OCI-LY7 (cell line): ENCODE measurements around the gene IMMP2L. TPM values are rescaled to one million over a fixed set of nuclear protein-coding genes. Genes with fewer than 3 reads are reported as not detected.

Experiments
- BruUV-seq: library from RNA; stranded (reverse); fragments of 400-500 nt; replicated peaks from 2 replicates; lab custom pipeline; 2021; lab: Mats Ljungman, UMichigan
- CTCF ChIA-PET: fragments of 300-600 bp; sonication (Branson Sonifier 250); formaldehyde crosslinking; loops from one replicate; lab custom pipeline; 2022; ENCODE audit warnings: antibody characterized with exemption; ENCODE audit not compliant: unreplicated experiment; lab: Charles Lee
- POLR2A ChIA-PET: fragments of 300-600 bp; sonication (Branson Sonifier 250); formaldehyde crosslinking; loops from one replicate; lab custom pipeline; 2022; ENCODE audit warnings: antibody characterized with exemption; lab: Charles Lee
- DNase-seq: peaks from one replicate; pipeline ENCODE4 v3.0.0-alpha.2; 2015; ENCODE audit warnings: low spot score
- H2AFZ ChIP-seq: fragments of 200-600 bp; sonication (generic), shearing (Covaris generic); 2 replicates; pipeline ENCODE4 v1.6.1; 2014; ENCODE audit warnings: mild to moderate bottlenecking, antibody characterized with exemption, low read length, moderate library complexity
- H3K27ac ChIP-seq: fragments of 200-600 bp; sonication (generic); 2 replicates; pipeline ENCODE4 v1.5.1; 2014; ENCODE audit warnings: mixed run types, low read depth, mild to moderate bottlenecking, moderate library complexity, low read length, inconsistent platforms; ENCODE audit not compliant: poor library complexity, severe bottlenecking
- H3K36me3 ChIP-seq: fragments of 200-600 bp; sonication (generic); 2 replicates; pipeline ENCODE4 v1.6.1; 2014; ENCODE audit warnings: mild to moderate bottlenecking, antibody characterized with exemption, low read length, moderate library complexity, mixed read lengths; ENCODE audit not compliant: insufficient read depth
- H3K4me1 ChIP-seq: fragments of 200-600 bp; sonication (generic); 2 replicates; pipeline ENCODE4 v1.5.1; 2014; ENCODE audit warnings: mild to moderate bottlenecking, low read length; ENCODE audit not compliant: insufficient read depth, poor library complexity, severe bottlenecking
- H3K4me2 ChIP-seq: fragments of 200-600 bp; sonication (generic); 2 replicates; pipeline ENCODE4 v1.6.1; 2014; ENCODE audit warnings: mild to moderate bottlenecking, low read length
- H3K4me3 ChIP-seq: fragments of 200-600 bp; sonication (generic); 2 replicates; pipeline ENCODE4 v1.5.1; 2014; ENCODE audit warnings: mild to moderate bottlenecking, low read depth, low read length; ENCODE audit not compliant: poor library complexity, severe bottlenecking
- H3K79me2 ChIP-seq: fragments of 200-600 bp; sonication (generic); 2 replicates; pipeline ENCODE4 v1.6.1; 2016; ENCODE audit warnings: low read depth, mild to moderate bottlenecking, low read length, moderate library complexity, mixed read lengths; ENCODE audit not compliant: insufficient read depth
- H3K9me2 ChIP-seq: fragments of 200-600 bp; sonication (generic); 2 replicates; pipeline ENCODE4 v1.6.1; 2016; ENCODE audit warnings: mild to moderate bottlenecking, low read length, mixed read lengths; ENCODE audit not compliant: insufficient read depth
- H3K9me3 ChIP-seq: fragments of 200-600 bp; sonication (generic); 2 replicates; pipeline ENCODE4 v1.6.1; 2014; ENCODE audit warnings: mild to moderate bottlenecking, mixed run types, low read length, mixed read lengths
- H4K20me1 ChIP-seq: fragments of 200-600 bp; sonication (generic); 2 replicates; pipeline ENCODE4 v1.6.1; 2014; ENCODE audit warnings: mild to moderate bottlenecking, antibody characterized with exemption, low read length, moderate library complexity, mixed read lengths; ENCODE audit not compliant: insufficient read depth
- CTCF ChIP-seq: fragments of 200-600 bp; sonication (generic); conservative IDR thresholded peaks from 2 replicates; pipeline ENCODE4 v1.5.1; 2014; ENCODE audit warnings: mild to moderate bottlenecking, antibody characterized with exemption, low read length, moderate library complexity, mixed read lengths
- EZH2phosphoT487 ChIP-seq: fragments of 200-600 bp; sonication (generic); IDR thresholded peaks from 2 replicates; pipeline ENCODE4 v1.6.1; 2018; ENCODE audit warnings: low read depth, borderline replicate concordance, mild to moderate bottlenecking, mixed run types, antibody characterized with exemption, low read length, moderate library complexity, mixed read lengths
- intact Hi-C: fragments of 100-400 bp; cut with micrococcal nuclease; formaldehyde crosslinking; loops from one replicate; pipeline ENCODE4 v1.10.0; 2022; ENCODE audit not compliant: unreplicated experiment
- total RNA-seq, 2 experiments: library from RNA; depleted of rRNA in 1 of 2; stranded (reverse); fragments of >200 nt in 1 of 2; shearing (Covaris generic) in 1 of 2; gene quantifications; 2 replicates each; pipeline ENCODE4 v1.2.3, GENCODE V29; 2014 to 2022

The IMMP2L gene
- total RNA-seq, 2 experiments from 2014 or later = 8.0 to 25.4 TPM

- CTCF ChIA-PET = no interaction called here
- Histone ChIP-seq H2AFZ (no peak overlapping the region), H3K4me2 (no peak overlapping the region), H4K20me1 (no peaks in the 10 kb centered on the region), H3K4me1 (no peaks in the 10 kb centered on the region), H3K79me2 (no peaks in the 10 kb centered on the region), H3K36me3 (no peaks in the 10 kb centered on the region), H3K27ac (no peak overlapping the region), H3K9me2 (no peaks in the 10 kb centered on the region; the same call in 1 of the 2 replicates), H3K9me3 (no peaks in the 10 kb centered on the region), H3K4me3 (no peak overlapping the region)
- no TSS peak for BruUV-seq
- POLR2A ChIA-PET = interaction anchor here (1.2 kb wide), 1 partner anchor 9 kb away, joined by 4 read pairs; no protein-coding TSS in a partner anchor
- TF ChIP-seq EZH2phosphoT487 (no peak), CTCF (no peak)
- DNase-seq = no peak
- intact Hi-C loops = no loop called here
Observed at GRCh38 chr7:110977127-110977737, 585.1 kb downstream of the IMMP2L start.

GRCh38 chr7:110975486-110975885 is 586.8 kb downstream of the IMMP2L start:
- no peak for DNase-seq
- ChIA-PET CTCF (no interaction called here), POLR2A (interaction anchor here (0.7 kb wide), 1 partner anchor 27 kb away, joined by 3 read pairs; no protein-coding TSS in a partner anchor)
- H3K9me3 ChIP-seq = no peaks in the 10 kb centered on the region
- H3K4me1 ChIP-seq = no peaks in the 10 kb centered on the region
- TF ChIP-seq CTCF (no peak), EZH2phosphoT487 (no peak)
- H4K20me1 ChIP-seq = no peaks in the 10 kb centered on the region
- H3K36me3 ChIP-seq = no peaks in the 10 kb centered on the region
- no TSS peak for BruUV-seq
- H3K9me2 ChIP-seq = no peaks in the 10 kb centered on the region; the same call in 1 of the 2 replicates
- no peaks in the 10 kb centered on the region for H3K79me2 ChIP-seq
- no peak overlapping the region for H2AFZ ChIP-seq
- no peak overlapping the region for H3K4me2 ChIP-seq
- no peak overlapping the region for H3K27ac ChIP-seq
- no peak overlapping the region for H3K4me3 ChIP-seq
- intact Hi-C loops = no loop called here

GRCh38 chr7:110974441-110974840 is 587.9 kb downstream of the IMMP2L start:
- Histone ChIP-seq H3K27ac (no peak overlapping the region), H3K4me2 (no peak overlapping the region), H3K79me2 (no peaks in the 10 kb centered on the region), H3K9me3 (no peaks in the 10 kb centered on the region), H3K9me2 (no peaks in the 10 kb centered on the region; the same call in 1 of the 2 replicates), H2AFZ (no peak overlapping the region), H4K20me1 (no peaks in the 10 kb centered on the region), H3K4me3 (no peak overlapping the region), H3K36me3 (no peaks in the 10 kb centered on the region), H3K4me1 (no peaks in the 10 kb centered on the region)
- no peak for DNase-seq
- TF ChIP-seq CTCF (no peak), EZH2phosphoT487 (no peak)
- ChIA-PET CTCF (no interaction called here), POLR2A (no interaction called here)
- intact Hi-C loops = no loop called here
- no TSS peak for BruUV-seq
